Measurements from ENCODE around the gene EIF4EBP2.

The EIF4EBP2 gene

DNA sequence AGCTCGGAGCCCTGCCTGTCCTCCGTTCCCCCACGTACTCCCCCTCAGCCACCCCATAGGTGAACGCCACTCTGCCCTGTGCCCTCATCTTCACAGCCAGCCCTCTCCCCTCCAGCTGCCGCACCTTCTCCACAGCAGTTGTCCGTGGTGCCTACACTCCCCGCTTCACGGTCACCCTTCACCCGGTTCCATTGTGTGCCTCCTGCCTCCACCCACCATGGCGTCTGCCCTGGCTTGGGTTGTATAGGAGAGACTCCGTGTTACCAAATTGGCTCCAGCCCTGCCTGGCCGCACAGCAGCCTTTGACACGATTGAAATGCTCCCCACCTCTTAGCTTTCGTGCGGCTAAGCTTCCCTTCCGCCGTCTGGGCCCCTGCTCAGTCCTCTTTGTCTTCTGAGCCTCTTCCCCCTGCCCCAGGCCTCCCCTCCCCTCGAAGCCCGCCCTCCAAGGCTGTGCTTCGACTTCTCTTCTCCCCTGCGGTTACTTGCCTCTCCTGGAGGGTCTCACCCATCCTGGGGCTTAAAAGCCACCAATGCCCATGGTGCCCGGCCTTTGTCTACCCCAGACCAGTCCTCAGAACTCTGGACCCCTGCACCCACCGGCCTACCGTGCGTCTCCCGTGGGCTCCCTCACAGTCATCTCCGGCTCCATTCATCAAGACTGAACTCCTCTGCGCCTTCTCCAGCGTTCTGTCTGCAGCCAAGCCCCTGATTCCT, 56.0 kb downstream of the EIF4EBP2 start:
- DNase-seq (ENCODE audit: low read depth, low spot score): no peak

DNA sequence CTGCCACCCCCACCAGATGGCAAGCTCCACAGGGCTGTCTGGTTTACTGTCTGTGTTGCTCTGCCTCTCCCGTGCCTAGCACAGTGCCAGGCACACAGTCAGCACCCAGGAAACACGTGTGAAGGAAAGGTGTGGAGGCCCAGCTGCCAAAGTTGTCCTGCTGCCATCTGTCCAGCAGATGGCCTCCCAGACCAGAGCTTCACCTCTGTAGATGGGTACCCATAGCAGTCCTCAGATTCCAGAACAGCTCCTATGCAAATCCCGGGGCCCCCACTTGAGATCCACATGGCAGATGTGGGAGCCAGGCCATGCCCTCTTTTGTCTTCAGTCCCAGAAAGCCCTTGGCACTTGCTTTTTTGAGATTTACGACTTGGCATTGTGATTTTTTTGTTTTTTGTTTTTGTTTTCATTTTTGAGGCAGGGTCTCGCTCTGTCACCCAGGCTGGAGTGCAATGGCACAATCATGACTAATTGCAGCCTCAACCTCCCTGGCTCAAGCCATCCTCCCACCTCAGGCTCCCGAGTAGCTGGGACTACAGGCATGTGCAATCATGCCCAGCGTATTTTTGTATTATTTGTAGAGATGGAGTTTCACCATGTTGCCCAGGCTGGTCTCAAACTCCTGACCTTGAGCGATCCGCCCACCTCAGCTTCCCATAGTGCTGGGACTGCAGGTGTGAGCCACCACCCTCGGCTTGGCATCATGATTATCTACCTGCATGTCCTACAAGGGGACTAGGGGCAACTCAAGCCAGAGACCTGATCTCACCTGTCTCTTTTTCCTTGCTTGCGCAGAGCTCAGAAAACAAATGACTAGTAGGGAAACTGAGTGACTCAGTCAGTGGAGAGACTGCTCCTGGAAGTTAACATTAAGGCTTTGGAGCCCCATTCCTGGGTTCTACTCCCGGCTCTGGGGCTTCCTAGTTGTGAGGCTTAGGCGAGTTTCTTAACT, 57.7 kb downstream of the EIF4EBP2 start:
- DNase-seq (ENCODE audit: low read depth, low spot score): no peak

DNA sequence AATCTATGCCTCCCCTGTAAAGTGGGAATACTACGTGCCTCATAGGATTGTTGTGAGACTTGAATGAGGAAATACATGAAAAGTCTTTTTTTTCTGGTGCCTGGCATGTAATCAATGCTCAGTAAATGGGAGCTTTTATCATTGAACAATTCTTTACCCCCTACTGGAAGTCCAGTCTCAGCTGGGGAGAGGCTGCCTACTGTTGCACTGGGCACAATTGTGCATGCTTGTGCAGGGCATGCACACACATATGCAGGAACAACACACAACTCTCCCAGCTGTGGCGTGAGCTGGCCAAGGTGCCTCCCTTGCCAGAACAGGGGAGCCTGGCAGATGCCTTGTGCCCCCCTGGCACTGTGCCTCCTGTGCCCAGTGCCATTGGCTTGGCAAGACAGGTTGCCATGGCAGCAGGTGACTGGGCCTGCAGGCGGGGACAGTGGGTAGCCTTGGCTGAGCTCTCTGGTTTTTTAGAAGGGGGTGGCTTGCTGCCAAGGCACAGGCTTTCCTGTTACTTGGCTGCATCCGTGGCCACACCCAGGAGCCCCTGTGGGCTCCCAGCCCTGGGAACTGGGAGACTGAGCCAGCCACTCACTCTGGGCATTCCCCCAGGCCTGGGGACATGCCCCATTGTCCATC, 58.5 kb downstream of the EIF4EBP2 start:
- no peak for DNase-seq (ENCODE audit: low read depth, low spot score)

DNA sequence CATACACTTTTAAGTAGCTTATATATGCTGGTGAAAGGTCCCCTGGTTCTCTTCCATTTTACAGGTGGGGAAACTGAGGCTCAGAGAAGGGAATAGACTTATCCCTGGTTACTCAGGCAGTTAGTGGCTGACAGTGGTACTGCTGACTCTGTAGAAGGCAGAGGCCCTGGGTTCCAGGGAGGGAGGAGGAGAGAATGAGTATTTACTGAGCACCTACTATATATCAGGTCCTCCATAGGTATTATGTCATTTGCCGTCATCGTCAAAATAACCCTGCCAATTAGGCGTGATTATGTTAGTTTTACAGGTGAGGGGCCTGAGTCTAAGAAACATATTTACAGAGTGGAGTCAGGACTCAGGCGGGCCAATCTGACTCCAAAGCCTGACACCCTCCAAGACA, 61.3 kb downstream of the EIF4EBP2 start:
- no peak for DNase-seq (ENCODE audit: low read depth, low spot score)

DNA sequence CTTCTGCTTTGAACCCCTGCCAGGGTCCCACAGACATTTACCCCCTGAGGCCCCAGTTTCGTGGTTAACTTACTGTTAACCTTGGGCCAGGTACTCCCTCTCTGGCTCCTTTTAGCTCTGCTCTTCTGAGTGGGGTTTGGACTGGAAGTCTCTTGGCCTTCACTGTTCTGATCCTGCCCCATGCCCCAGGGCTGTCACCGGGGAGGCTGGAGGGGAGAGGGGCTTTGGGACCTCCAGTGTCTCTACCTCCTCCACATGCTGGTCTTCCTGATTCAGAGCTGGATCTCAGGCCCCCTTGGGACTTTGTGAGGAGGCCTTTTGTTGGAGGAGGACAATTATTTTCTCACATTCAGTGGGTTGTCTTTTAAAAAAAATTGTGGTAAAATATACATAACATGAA, 61.9 kb downstream of the EIF4EBP2 start:
- DNase-seq (ENCODE audit: low read depth, low spot score): no peak

DNA sequence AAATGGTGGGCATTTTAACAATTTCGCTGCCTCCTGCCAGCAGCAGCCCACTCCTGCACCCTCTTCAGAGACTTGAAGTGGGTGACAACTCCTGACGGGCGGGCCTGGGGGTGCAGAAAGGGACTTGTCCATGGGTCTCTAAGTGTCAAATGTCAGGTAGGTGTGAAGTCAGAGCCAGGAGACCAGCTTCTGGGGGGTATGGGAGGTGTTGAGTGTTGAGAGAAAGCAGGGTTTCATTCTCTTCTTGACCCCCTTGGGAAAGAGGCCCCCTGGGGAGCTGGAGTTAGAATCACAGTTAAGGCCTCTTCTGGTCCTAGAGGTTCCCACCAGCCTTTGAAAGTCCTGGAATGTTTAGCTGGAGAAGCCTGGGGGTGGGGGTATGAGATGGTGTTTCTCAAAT, 63.0 kb downstream of the EIF4EBP2 start:
- DNase-seq (ENCODE audit: low read depth, low spot score): no peak

DNA sequence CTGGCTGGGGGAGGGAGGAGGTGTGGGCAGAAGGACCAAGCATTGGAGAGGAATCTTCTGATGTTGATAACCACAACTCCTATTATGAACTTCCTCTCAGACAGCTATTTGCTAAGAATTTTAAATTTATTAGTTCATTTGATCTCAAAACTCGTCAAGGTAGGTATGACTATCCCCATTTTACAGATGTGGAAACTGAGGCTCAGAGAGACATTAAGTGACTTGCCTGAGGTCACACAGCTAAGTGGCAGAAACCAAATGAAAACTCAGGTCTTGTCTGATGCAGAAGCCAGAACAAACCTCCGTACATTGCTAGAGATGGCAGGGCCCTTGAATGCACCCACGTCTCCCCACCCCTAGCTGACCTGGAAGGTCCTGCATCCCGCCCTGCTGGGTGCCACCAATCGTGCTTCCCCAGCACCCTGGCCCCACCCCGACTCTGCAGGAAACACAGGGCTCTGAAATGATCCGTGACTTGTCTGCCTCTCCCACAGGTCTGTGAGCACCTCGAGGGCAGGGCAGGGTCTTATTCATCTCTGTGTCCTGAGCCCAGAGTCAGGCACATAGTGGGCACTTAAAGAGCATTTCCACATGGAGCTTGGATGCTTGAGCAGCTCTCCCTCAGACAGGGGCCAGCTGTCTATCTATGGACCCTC, 69.0 kb downstream of the EIF4EBP2 start:
- DNase-seq (ENCODE audit: low read depth, low spot score): no peak

DNA sequence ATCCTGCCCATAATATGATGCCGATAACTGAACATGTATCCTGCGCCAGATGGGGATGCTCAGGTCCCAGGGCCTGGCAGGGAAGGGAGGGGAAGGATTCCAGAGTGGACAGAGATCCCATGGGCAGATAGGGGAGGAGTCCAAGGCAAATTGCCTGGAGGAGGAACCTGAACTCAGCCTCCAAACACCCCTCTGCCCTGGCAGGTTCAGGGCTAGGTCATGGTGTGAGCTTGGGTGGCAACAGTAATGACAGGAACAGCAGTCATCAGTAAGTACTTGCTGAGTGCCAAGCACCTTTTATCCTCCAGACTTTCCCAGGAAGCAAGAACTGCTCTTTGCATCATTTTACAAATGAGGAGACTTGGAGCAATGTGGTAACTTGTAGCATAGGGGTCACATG, 70.8 kb downstream of the EIF4EBP2 start:
- no peak for DNase-seq (ENCODE audit: low read depth, low spot score)

DNA sequence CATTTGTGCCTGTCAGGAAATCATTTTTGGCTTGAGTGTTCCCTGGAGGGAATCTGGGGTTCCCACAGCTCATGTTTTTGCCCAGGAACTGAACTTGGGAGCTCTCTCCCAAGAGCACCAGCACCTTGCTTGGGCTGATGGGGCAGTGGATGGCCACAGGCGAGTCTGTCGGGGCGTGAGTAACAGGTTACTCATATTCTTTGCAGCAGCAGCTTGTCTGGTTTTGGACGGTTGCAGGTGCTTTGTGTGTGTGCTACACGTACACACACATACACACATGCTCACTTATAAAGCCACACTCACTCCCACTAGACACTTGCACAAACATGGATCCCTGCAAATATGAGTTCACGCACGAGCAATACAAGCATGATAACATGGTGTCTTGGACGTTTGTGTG, 71.7 kb downstream of the EIF4EBP2 start:
- no peak for DNase-seq (ENCODE audit: low read depth, low spot score)

DNA sequence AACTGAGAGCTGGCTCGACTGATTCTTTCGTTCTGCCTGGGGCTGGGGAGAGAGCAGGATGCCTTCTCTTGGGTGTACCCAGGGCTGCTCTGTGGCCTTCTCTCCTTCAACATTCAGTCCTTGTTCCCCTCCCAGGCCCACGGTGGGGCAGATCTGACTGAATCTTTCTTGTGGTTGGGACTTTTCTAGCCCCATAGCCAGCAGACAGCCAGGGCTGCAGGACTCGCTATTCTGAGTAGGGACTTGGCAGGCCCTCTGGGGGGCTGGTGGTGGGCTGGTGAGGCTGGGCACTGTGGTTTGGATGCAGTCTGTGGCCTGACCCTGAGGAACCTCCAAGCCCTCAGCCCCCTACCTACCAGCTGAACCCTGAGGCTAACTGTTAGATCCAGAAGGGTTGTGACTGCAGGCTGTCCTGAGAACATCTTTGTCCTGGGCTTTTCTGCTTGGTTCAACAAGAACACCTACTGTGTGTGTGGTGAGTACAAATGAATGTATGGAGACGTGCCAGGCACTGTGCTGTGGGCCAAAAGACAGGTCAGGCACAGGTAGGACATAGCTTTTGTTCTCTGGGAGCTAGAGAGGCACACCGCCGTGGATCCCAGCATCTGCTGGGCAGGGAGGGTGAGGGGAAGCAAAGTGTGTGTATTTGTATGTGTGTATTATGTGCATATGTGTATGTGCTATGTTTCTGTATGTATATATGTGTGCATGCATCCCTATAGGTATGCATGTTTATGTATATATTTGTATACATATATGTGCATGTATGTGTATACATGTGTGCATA, 72.5 kb downstream of the EIF4EBP2 start:
- no peak for DNase-seq (ENCODE audit: low read depth, low spot score)

DNA sequence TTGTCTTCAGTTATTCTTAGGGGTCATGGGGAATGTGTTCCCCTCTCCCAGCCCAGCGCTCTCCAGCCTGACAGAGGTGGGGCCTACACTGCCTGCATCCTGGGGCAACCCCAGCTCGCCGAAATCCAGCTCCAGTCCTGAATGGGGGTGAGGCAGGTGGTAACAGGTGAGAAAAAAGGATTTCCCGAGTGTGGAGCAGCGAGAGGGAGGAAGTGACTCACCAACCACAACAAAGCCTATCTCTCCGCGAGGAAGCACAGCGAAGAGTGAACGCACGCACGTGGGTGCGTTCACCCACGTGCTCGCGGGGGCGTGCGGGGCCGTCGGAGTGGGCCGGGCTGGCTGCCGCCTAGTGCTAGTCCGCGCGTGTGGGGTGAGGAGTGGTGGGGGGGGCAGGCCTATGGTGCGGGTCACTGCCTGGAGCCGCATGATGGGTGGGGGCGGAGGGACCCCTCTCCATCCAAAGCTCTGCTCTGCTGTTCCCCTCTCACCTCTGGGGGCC, 73.8 kb downstream of the EIF4EBP2 start:
- peak; percentile 51 for DNase-seq (ENCODE audit: low read depth, low spot score)
